Ovary (tissue), 9 donors: ENCODE results near the gene GRID1. TPM values are rescaled to one million over a fixed set of nuclear protein-coding genes. Genes with fewer than 3 reads are reported as not detected.

ENCODE experiments used
- DNase-seq, 5 donors: peaks; one replicate each; pipeline ENCODE4 v3.0.0-alpha.2; 2019 to 2020
- H3K27ac ChIP-seq, 2 donors: fragments of 200-600 bp; one replicate each; pipeline versions ENCODE4 v1.5.1 to v1.8.0; 2019 to 2022
- H3K27me3 ChIP-seq: fragments of 200-600 bp; one replicate; pipeline ENCODE4 v1.8.0; 2022
- H3K36me3 ChIP-seq: fragments of 200-600 bp; sonication (generic); one replicate; pipeline ENCODE4 v1.5.1; 2019
- H3K4me1 ChIP-seq: one replicate; pipeline ENCODE4 v1.8.1; 2013; ENCODE audit warnings: mild to moderate bottlenecking, moderate library complexity; ENCODE audit not compliant: insufficient read depth
- H3K4me3 ChIP-seq: fragments of 200-600 bp; sonication (generic); one replicate; pipeline ENCODE4 v1.5.1; 2017
- H3K9me3 ChIP-seq, 2 donors: fragments of 200-600 bp in 1 of 2; sonication (generic) in 1 of 2; one replicate each; pipeline versions ENCODE4 v1.5.1 to v1.8.1; 2013 to 2019; ENCODE audit warnings: mild to moderate bottlenecking in 1 of 2, moderate library complexity in 1 of 2
- EP300 ChIP-seq: sonication (generic); formaldehyde crosslinking; IDR thresholded peaks from one replicate; pipeline ENCODE4 v1.6.1; 2017; ENCODE audit warnings: antibody characterized with exemption
- POLR2A ChIP-seq: fragments of 450-650 bp; IDR thresholded peaks from one replicate; pipeline ENCODE4 v1.6.1; 2017; ENCODE audit warnings: antibody characterized with exemption, mild to moderate bottlenecking, moderate library complexity
- WGBS, 3 donors: extraction: QIAGEN DNeasy Blood & Tissue Kit in 1 of 3; methylation state at CpG; one replicate each; pipeline versions ENCODE4 v1.1.5 to v1.1.7; 2013 to 2017; 5-methylcytosine and 5-hydroxymethylcytosine counted together
- intact Hi-C, 4 donors: fragments of 100-400 bp; cut with DNase I; formaldehyde crosslinking; loops; one replicate each; pipeline versions ENCODE4 v1.11.0 to v1.15.1; 2022 to 2023
- polyA plus RNA-seq, 2 donors: library from polyadenylated mRNA; stranded (reverse); fragments of 200-250 nt in 1 of 2; fragments of 350-450 nt in 1 of 2; fragmentation: Illumina TruSeq in 1 of 2; extraction: RNeasy Lipid Tissue Mini Kit (QIAGEN cat#74804) in 1 of 2; gene quantifications; one replicate each; pipeline ENCODE4 v1.2.3, GENCODE V29; 2013 to 2014
- total RNA-seq, 7 donors: library from RNA; depleted of rRNA in 2 of 7; stranded (reverse); fragments of >200 nt in 2 of 7; fragmentation: NEBNext Ultra II Directional in 3 of 7; extraction: Animal tissue kit (Norgen Biotek cat#: 25700) in 3 of 7; gene quantifications; one replicate each; pipeline versions ENCODE4 v1.1.0 to v1.2.4, GENCODE V29; 2016 to 2023
- TF ChIP-seq, protein P1 (sequence below), 3 donors: fragments of 450-650 bp in 2 of 3; fragments of 200-600 bp in 1 of 3; IDR thresholded peaks; one replicate each; pipeline versions ENCODE4 v1.5.1 to v1.8.0; 2016 to 2022; ENCODE audit warnings: antibody characterized with exemption in 3 of 3, mild to moderate bottlenecking in 1 of 3
- donor health status: DM: no; HTN: no; CAD: no; lungs with moderate emphysema.
- donor health status: DM: no; HTN: no; CAD: no.
- donor health status: Bipolar disorder and iron deficiency.
- donor health status: DM: yes; HTN: yes; CAD: no.
- donor health status: DM: no; HTN: no; CAD: no.
- donor health status: DM: yes; HTN: yes; CAD: no.

Gene GRID1
- total and polyA plus RNA-seq, 9 donors = 0.57 to 6.2 (median 1.8) TPM

DNA sequence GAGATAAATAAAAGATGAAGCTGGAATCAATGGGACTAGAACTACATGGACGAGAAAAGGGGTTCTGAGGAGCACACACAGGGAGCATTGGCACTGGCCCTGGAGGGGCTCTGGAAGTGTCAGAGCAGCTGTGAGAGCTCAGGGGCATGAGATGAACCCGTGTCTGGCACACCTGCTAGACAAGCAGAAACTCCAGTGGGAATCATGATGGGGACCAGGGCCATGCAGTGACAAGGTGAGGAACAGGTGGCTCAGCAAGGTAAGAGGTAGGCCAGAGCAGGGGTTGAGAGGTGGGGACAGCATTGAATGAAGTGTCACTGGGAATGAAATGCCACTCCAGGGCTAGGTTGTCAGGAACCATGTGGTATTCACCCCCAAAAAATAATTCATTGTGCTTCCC, 588.5 kb downstream of the GRID1 start:
- TF ChIP-seq POLR2A = no peak
- TF ChIP-seq, protein P1, sequence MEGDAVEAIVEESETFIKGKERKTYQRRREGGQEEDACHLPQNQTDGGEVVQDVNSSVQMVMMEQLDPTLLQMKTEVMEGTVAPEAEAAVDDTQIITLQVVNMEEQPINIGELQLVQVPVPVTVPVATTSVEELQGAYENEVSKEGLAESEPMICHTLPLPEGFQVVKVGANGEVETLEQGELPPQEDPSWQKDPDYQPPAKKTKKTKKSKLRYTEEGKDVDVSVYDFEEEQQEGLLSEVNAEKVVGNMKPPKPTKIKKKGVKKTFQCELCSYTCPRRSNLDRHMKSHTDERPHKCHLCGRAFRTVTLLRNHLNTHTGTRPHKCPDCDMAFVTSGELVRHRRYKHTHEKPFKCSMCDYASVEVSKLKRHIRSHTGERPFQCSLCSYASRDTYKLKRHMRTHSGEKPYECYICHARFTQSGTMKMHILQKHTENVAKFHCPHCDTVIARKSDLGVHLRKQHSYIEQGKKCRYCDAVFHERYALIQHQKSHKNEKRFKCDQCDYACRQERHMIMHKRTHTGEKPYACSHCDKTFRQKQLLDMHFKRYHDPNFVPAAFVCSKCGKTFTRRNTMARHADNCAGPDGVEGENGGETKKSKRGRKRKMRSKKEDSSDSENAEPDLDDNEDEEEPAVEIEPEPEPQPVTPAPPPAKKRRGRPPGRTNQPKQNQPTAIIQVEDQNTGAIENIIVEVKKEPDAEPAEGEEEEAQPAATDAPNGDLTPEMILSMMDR (IDR thresholded peaks at IDR 0.05) = no peak
- no peak for TF ChIP-seq EP300
- Histone ChIP-seq H3K4me3 (no peak overlapping the region), H3K27ac (no peak overlapping the region), H3K36me3 (no peaks in the 10 kb centered on the region), H3K27me3 (no peaks in the 10 kb centered on the region), H3K4me1 (no peaks in the 10 kb centered on the region), H3K9me3 (no peaks in the 10 kb centered on the region)
- 59 to 77% (median 63%) methylated on average over 2 of the region's 2 CpGs for WGBS, 3 donors
- DNase-seq = no peak
- intact Hi-C loops = no loop called here

DNA sequence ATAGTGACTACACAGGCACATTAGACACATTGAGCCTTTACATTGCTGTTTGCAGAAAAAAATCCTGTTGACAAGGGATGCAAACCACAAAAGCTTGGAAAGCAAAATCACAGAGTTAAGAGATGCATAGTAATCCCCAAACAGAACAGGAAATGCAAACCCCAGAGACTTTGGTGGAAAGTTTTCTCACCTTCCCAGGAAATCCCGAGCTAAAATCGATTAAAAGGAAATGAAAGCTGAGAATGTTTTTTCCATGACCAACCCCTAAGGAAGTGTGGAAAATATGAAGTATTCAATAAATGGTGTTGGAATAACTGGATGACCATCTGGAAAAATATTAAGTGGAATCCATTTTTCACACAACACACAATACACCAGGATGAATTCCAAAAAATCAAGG, 598.7 kb downstream of the GRID1 start:
- Histone ChIP-seq H3K4me3 (no peak overlapping the region), H3K27me3 (no peaks in the 10 kb centered on the region), H3K27ac (no peak overlapping the region), H3K36me3 (no peaks in the 10 kb centered on the region), H3K9me3 (no peaks in the 10 kb centered on the region), H3K4me1 (no peaks in the 10 kb centered on the region)
- WGBS, 3 donors = 68 to 78% (median 69%) methylated on average over 2 of the region's 2 CpGs
- TF ChIP-seq, protein P1 (IDR thresholded peaks at IDR 0.05) = no peak
- TF ChIP-seq POLR2A (no peak), EP300 (no peak)
- intact Hi-C loops = no loop called here
- DNase-seq = no peak

DNA sequence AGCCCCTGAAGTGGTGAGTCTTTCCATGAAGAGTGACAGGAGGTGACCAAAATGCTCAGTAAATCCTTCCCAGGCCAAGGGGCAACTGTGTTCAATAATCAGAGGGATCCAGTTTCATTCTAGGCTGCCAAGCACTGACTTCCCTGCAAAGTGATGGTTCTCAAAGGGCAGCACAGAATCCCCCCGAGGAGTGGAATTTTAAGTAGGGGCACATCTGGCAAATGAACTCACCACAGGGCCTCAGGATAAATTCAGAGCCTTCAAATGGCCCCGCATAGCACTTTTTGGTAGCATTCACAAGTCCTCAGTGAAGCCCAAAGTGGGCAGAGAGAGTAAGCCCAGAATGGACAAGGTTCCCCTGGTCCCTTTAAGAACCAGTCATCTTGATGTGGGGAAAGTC, 602.5 kb downstream of the GRID1 start:
- 41 to 63% (median 41%) methylated on average over 2 of the region's 2 CpGs for WGBS, 3 donors
- TF ChIP-seq POLR2A (no peak), EP300 (no peak)
- TF ChIP-seq, protein P1 (IDR thresholded peaks at IDR 0.05) = no peak
- DNase-seq = no peak
- intact Hi-C loops = no loop called here
- Histone ChIP-seq H3K4me1 (no peaks in the 10 kb centered on the region), H3K27ac (no peak overlapping the region), H3K9me3 (no peaks in the 10 kb centered on the region), H3K4me3 (no peak overlapping the region), H3K36me3 (no peaks in the 10 kb centered on the region), H3K27me3 (no peaks in the 10 kb centered on the region)

DNA sequence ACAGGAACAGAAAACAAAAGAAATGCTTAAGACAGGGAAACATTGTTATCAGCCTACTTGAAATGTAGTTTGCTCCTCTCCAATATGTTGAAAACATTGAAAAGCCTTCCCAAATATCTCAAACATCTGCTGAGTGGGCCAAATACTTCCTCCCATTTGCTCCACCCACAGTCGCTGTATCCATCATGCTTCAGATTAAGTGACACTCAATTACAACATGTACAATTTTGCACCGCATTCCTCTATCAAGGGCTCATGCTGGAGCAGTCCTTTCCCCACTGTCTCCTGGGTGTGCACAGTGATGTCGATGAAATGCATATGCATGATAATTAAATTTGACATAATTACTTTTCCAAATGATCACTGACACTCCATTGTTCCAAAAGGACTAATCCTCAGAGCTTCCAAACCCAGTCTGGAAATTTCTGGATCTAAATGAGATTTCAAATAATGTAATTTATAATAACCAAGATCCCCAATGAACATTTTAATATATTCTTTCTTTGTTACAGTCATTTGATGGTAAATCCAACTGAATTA, 604.6 kb downstream of the GRID1 start:
- Histone ChIP-seq H3K9me3 (no peaks in the 10 kb centered on the region), H3K4me3 (no peak overlapping the region), H3K4me1 (no peaks in the 10 kb centered on the region), H3K27ac (no peak overlapping the region), H3K27me3 (no peaks in the 10 kb centered on the region), H3K36me3 (no peaks in the 10 kb centered on the region)
- TF ChIP-seq, protein P1 (IDR thresholded peaks at IDR 0.05) = no peak
- TF ChIP-seq EP300 (no peak), POLR2A (no peak)
- intact Hi-C loops = no loop called here
- no peak for DNase-seq
- WGBS, 3 donors = 70 to 77% (median 71%) methylated on average over 3 of the region's 3 CpGs
